SHP77 treated with DMSO at 0.1 percent for 48 hours (cell line): ENCODE data around the gene C4orf36.
"Not testable (repeated sequence)": the region's sequence is repeated elsewhere in the genome, so short reads cannot be mapped to it uniquely, and the experiment has no call there.

Experiments
- DNase-seq: peaks from one replicate; lab custom pipeline; 2025; lab: John Stamatoyannopoulos, UW

The C4orf36 gene

GRCh38 chr4:86917212-86918039 is 25.2 kb upstream of the C4orf36 start:
- DNase-seq: no peak

DNA sequence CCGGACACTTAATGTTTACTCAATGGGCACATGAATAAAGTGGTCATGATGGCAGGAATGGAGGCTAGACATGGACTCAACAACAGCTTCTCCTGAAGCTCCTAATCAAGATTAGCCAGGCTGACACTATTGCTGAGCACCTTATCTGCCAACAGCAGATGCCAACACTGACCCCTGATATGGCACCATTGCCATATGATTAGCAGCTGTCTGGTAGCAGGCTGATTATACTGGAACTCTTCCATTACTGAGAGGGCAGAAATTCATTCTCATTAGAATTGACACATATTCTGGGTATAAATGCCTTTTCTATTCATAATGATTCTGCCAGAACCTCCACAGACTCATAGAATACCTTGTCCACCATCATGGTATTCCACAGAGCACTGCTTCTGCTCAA is 24.2 kb upstream of the C4orf36 start:
- no peak for DNase-seq

GRCh38 chr4:86910820-86911684 is 18.8 kb upstream of the C4orf36 start:
- no peak for DNase-seq

GRCh38 chr4:86910369-86910768 is 18.1 kb upstream of the C4orf36 start:
- DNase-seq: no peak

DNA sequence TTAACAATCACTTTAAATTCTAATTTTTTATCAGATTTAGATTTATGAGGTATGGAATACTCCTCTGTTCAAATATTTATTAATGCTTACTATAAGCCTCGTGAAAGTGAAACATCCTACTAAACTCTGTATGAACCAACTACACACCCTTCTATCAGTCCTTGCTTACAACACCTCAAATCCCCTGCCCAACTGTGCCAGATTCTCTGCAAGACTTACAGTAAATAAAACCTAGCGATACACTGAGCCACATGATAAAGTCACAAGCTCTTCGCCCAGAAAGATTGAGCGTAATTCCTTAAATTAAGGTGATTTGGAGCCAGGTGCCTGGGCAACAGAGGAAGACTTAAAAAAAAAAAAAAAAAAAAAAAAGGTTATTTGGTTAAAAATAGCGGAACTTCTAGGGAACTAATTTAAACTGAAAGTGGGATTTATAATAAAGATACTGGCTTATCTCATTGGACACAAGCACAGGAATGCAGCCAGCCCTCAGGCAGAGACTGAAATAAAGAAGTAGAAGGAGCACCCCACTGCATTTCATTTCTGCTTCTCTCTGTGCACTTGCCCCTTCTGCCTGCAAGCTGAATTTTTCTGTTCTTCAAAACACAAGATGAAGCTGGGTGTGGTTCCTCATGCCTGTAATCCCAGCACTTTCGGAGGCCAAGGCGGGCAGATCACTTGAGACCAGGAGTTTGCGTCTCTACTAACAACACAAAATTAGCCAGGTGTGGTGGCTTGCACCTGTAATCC is 17.5 kb upstream of the C4orf36 start:
- no peak for DNase-seq

- no peak for DNase-seq
These were observed 16.0 kb upstream of the C4orf36 start for GRCh38 chr4:86908251-86908657.

DNA sequence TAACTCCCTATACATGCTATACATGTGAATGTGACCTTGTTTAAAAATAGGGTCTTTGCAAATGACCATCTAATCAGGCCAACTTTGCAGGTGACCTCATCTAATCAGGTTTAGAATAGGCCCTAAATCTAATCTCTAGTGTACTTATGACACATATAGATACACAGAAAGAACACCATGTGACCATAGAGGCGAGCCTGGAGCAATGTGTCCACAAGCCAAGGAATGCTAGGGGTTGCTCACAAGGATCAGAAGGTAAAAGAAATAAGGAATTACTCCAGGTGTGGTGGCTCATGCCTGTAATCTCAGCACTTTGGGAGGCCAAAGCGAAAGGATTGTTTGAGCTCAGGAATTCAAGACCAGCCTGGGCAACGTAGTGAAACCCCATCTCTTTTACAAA is 9.6 kb upstream of the C4orf36 start:
- DNase-seq: no peak

DNA sequence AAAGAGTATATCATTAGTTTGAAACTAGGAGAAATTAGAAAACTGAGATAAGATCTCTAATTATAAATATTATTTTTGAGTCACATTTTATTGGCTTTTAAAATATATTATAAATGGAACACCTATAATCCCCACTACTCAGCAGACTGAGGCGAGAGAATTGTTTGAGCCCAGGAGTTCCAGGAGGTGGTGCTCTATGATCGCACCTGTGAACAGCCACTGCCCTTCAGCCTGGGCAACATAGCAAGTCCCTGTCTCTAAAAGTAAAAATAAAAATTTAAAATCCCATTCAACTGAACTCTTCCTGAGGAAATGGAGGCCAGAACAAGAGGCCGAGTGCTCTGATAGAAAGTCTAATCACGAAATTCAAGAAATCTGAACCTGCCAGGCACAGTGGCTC is 6.3 kb upstream of the C4orf36 start:
- DNase-seq: peak; percentile 16

DNA sequence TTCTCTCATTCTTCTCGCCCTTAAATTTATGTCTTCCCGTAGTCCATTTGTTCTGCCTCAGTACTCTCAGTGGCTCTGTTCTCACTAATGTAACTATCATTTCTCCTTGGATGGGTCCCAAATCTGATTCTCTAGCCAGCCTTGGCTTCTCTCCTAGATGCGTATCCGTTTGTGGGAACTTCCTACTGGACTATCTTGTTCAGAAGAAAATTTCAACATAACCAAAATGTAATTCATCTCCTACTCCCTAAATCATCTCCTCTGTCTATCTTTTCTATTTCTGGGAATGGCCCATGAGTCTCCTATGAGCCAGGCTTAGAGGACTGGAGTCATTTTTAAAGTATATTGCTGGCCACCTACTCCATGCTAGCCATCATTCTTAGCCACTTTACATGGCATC is 4.4 kb upstream of the C4orf36 start:
- no peak for DNase-seq

- DNase-seq: peak; percentile 75
These were observed 3.7 kb upstream of the C4orf36 start for GRCh38 chr4:86895692-86896488.

- no peak for DNase-seq
These were observed 2.2 kb upstream of the C4orf36 start for GRCh38 chr4:86894455-86894854.

- DNase-seq: no peak
These were observed 914 bp upstream of the C4orf36 start for GRCh38 chr4:86893136-86893535.

DNA sequence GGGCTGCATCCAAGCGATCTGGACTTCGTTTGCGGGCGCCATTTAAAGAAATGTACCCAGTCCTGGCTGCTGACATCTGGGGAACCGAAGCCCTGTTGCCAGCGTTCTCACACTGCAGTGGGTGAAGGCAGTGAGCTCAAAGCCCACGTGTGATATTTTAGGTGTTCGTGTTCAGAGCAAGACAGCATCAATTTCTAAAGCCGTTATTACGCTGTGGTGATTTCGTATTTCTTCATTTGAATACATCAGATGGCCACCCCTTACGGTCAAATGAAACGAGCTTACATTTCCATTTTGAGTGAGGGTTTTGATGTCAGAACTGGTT is 376 bp upstream of the C4orf36 start:
- DNase-seq: no peak

- no peak for DNase-seq
These were observed 1.4 kb downstream of the C4orf36 start for GRCh38 chr4:86890790-86891189.

DNA sequence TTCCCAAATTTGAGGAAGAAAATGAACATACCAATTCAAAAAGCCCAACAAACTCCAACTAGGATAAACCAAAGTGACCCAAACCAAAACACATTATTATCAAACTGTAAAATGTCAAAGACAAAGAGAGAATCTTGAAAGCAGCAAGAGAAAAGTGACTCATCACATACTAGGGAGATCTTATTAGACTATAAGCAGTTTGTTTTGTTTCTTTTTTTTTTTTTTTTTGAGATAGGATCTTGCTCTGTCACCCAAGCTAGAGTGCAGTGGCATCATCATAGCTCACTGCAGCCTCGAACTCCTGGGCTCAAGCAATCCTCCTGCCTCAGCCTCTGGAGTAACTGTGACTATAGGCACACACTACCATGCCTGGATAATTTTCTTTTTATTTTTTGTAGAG is 12.6 kb downstream of the C4orf36 start:
- no peak for DNase-seq

DNA sequence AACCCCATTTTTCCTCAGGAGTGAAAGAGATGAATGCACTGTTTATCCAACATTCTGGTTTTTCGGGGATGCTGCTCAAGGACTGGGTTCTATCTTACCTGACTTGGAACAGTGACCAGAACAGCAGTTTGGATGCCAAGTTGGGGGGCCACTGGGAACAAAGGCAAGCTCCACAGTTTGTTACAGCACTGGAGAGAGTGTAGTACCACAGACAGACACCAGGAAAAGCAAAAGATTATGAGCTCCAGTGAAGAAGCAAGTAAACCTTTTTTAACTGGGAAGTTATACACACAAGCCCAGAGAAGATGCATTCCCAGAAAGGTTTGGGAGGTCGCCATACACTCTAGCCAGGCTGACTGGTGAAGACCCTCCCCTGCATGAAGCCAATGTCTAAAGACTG is 13.6 kb downstream of the C4orf36 start:
- DNase-seq: no peak

GRCh38 chr4:86876894-86877685 is 15.1 kb downstream of the C4orf36 start:
- no peak for DNase-seq

- not testable (repeated sequence) for DNase-seq
These were observed 16.8 kb downstream of the C4orf36 start for GRCh38 chr4:86875436-86875835.

GRCh38 chr4:86872135-86872534 is 20.1 kb downstream of the C4orf36 start:
- no peak for DNase-seq

- no peak for DNase-seq
These were observed 21.7 kb downstream of the C4orf36 start for GRCh38 chr4:86870442-86871069.
